Measurements from ENCODE around the gene HBA2.
"Not testable (repeated sequence)": the region's sequence is repeated elsewhere in the genome, so short reads cannot be mapped to it uniquely, and the experiment has no call there.

HBA2 gene

DNA sequence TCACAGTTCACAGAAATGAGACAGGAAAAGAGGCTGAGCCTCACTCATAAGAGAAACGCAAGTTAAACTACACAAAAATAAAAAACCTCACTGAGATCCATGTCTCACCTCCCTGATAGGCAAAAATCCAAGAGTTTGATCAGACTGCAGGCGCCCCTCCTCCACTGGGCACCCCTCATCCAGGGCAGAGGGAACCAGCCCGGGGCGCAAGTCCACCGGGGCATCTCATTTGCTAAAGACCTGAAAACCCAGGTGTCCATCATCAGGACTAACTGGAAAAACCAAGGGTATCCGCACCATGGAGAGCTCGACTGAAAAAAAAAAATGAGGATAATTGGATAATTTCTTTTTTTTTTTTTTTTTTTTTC, 17.7 kb upstream of the HBA2 start:
- DNase-seq (ENCODE audit: low read depth, low spot score) = no peak

DNA sequence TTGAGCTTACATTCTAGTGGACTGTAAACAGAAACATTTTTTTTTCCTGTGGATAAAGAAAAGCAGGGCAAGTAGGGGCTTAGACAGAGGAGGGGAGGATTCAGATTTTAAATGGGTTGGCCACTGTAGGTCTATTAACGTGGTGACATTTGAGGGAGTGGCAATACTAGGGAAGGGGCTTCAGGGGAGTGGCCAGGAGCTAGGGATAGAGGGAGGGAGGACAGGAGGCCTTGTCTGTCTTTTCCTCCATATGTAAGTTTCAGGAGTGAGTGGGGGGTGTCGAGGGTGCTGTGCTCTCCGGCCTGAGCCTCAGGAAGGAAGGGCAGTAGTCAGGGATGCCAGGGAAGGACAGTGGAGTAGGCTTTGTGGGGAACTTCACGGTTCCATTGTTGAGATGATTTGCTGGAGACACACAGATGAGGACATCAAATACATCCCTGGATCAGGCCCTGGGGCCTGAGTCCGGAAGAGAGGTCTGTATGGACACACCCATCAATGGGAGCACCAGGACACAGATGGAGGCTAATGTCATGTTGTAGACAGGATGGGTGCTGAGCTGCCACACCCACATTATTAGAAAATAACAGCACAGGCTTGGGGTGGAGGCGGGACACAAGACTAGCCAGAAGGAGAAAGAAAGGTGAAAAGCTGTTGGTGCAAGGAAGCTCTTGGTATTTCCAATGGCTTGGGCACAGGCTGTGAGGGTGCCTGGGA, 13.4 kb upstream of the HBA2 start:
- DNase-seq (ENCODE audit: low read depth, low spot score) = no peak

DNA sequence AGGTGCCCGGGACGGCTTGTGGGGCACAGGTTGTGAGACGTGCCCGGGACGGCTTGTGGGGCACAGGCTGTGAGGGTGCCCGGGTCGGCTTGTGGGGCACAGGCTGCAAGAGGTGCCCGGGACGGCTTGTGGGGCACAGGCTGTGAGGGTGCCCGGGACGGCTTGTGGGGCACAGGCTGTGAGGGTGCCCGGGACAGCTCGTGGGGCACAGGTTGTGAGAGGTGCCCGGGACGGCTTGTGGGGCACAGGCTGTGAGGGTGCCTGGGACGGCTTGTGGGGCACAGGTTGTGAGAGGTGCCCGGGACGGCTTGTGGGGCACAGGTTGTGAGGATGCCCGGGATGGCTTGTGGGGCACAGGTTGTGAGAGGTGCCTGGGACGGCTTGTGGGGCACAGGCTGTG, 12.4 kb upstream of the HBA2 start:
- not testable (repeated sequence) for DNase-seq (ENCODE audit: low read depth, low spot score)

DNA sequence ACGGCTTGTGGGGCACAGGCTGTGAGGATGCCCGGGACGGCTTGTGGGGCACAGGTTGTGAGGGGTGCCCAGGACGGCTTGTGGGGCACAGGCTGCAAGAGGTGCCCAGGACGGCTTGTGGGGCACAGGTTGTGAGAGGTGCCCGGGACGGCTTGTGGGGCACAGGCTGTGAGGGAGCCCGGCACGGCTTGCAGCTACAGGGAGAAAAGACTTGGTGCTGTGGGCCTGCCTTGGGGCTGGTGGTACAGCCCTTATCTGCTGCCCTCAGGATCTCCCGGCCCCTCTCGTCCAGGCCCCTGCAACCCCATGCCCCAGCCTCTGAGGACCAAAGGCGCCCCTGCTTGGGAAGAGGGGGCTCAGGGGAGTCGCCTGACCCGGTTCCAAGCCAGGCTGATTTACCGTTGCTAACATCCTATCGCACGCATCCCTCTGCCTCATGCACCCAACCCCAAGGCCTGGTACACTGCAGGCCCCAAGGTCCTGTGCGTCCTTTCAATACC, 11.9 kb upstream of the HBA2 start:
- no peak for DNase-seq (ENCODE audit: low read depth, low spot score)

DNA sequence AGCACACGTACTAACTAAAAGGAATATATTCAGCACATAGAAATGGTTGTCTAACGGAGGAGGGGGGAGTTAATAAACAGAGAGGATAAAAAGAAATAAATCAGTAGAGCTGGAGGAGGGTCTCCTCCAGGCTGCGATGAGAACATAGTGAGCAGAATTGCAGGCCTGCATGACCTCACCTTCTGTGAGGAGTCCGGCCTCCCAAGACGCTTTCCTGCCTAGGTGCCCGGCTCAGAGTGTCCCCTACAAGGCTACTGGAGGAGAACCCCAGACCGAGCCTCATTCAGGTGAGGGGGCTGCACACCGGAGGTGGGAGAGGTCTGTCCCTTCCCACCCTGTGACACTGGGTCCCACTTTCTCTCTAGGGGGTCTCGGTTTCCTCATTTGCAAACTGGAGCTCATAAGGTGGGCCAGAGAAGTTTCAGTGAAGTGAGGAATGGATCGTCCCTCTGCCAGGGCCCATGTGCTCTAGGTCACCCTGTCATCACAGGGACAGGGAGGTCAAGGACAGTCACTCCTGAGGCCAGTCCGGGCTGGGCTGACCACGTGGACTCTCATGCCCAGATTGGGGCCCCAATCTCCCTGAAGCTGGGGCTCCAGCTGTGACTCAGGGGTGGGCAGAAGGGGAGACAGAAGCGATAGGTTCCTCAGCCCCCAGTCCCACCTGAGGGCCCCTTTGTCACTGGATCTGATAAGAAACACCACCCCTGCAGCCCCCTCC, 10.2 kb upstream of the HBA2 start:
- DNase-seq (ENCODE audit: low read depth, low spot score) = no peak

DNA sequence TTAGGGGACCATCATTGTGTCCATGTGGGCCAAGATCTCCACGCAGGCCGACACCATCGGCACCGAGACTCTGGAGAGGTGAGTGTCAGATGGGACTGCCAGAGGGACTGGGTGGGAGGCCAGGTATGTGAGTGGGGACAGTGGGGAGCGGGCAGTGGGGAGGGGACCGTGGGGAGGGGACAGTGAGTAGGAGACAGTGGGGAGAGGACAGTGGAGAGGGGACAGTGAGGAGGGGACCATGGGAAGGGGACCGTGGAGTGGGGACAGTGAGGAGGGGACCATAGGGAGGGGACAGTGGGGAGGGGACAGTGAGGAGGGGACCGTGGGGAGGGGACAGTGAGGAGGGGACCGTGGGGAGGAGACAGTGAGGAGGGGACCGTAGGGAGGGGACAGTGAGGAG, 9.5 kb upstream of the HBA2 start:
- not testable (repeated sequence) for DNase-seq (ENCODE audit: low read depth, low spot score)

DNA sequence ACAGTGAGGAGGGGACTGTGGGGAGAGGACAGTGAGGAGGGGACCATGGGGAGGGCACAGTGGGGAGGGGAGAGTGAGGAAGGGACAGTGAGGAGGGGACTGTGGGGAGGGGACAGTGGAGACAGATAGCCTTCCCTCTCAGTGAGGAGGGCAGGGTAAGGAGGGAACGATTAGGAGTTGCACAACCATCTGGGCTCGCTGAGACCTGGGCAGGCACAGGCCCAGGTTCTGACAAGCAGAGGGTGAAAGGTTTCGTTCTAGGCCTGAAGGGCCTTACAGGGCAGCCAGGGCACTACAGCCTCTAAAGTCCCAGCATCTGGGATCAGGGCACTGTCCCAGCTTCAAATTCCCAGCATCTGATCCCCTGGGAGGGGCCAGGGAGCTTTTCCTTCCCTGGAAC, 9.0 kb upstream of the HBA2 start:
- not testable (repeated sequence) for DNase-seq (ENCODE audit: low read depth, low spot score)

DNA sequence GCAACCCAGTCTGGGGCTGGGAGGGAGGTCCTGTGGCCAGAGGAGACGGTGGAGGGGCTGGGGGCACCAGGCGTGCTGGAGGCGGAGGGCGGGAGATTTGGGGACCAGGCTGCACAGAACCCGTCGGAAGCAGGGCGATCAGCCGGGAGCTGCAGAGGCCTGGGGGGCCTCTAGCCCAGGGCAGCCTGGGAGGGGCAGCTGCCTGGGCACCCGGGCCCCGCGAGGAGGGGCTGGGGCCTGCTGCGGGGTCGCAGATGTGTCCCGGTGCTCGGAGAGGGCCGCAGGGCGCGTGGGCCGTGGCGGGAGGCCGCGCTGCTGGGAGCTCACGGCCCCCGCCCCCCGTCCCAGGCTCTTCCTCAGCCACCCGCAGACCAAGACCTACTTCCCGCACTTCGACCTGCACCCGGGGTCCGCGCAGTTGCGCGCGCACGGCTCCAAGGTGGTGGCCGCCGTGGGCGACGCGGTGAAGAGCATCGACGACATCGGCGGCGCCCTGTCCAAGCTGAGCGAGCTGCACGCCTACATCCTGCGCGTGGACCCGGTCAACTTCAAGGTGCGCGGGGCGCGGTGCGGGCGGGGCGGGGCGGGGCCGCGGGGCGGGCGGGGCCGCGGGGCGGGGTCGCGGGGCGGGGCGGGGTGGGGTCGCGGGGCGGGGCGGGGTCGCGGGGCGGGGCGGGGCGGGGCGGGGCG, 8.4 kb upstream of the HBA2 start:
- DNase-seq (ENCODE audit: low read depth, low spot score) = not testable (repeated sequence)

DNA sequence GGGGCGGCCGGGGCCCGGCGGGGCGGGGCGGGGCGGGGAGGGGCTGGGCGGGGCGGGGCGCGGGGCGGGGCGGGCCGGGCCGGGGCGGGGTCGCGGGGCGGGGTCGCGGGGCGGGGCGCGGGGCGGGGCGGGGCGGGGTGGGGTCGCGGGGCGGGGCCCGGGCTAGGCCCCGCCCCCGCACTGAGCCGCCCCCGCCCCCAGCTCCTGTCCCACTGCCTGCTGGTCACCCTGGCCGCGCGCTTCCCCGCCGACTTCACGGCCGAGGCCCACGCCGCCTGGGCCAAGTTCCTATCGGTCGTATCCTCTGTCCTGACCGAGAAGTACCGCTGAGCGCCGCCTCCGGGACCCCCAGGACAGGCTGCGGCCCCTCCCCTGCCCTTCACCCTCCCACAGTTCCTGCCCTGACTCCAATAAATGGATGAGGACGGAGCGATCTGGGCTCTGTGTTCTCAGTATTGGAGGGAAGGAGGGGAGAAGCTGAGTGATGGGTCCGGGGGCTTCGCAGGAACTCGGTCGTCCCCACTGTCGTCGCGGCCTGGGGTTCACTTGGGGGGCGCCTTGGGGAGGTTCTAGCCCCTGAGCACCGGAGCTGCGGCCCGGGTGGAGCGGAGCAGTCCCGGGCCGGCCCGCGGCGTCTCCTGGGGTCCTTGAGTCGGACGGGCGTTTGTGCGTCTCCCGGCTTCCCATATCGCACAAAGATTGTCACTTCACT, 7.7 kb upstream of the HBA2 start:
- DNase-seq (ENCODE audit: low read depth, low spot score) = no peak

DNA sequence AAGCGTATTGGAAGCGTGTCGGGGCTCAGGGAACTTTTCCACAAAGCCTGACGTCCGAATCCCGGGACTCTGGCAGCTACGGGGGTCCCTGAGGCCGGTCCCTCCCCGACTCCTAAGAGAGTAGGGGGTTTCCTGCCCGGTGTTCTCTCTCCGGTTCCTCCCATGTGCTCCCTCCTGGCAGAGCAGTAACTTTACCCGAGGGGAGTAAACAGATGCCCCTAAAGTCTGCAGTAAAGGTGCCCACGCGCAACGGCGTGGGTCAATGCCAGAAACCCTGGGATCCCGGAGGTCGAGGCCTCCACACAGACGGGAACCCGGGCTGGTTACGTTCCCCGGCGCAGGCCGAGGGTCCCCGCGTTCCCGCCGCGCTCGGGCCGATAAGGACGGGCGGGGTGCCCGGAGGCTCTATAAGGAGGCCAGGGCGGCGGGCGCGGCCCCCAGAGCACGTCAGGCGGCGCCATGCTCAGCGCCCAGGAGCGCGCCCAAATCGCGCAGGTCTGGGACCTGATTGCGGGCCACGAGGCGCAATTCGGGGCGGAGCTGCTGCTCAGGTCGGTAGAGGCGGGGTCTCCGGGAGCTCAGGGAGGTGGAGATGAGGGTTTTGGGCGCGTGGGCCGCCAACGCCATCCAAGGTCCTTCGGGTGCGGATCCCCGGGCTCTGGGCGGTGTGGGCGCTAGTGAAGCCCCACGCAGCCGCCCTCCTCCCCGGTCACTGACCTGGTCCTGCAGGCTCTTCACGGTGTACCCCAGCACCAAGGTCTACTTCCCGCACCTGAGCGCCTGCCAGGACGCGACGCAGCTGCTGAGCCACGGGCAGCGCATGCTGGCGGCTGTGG, 6.9 kb upstream of the HBA2 start, which contains the start of gene HBM:
HBM (plus strand) TSS at position 440 of the 836 bp plus-strand sequence; CDS start at position 460, 20 bp downstream.
- no peak for DNase-seq (ENCODE audit: low read depth, low spot score)

DNA sequence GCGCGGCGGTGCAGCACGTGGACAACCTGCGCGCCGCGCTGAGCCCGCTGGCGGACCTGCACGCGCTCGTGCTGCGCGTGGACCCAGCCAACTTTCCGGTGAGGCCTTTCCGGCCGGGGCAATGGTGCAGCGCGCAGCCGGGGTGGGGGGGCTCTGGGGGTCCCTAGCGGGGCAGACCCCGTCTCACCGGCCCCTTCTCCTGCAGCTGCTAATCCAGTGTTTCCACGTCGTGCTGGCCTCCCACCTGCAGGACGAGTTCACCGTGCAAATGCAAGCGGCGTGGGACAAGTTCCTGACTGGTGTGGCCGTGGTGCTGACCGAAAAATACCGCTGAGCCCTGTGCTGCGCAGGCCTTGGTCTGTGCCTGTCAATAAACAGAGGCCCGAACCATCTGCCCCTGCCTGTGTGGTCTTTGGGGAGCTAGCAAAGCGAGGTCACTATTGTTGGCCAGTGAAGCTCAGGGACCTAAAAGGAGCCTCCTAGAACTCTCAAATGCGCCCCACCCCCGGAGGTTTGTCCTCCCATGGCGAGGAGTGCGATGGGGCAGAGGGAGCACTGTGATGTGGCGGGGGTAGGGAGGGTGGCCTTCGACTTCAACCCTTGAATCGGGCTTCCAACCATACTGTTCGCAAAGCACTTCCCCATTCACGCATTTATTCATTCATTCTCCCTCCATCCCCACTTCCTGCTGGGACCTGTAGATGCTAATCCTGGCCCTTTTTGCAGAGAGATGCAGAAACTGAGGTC, 6.1 kb upstream of the HBA2 start:
- DNase-seq (ENCODE audit: low read depth, low spot score) = no peak

DNA sequence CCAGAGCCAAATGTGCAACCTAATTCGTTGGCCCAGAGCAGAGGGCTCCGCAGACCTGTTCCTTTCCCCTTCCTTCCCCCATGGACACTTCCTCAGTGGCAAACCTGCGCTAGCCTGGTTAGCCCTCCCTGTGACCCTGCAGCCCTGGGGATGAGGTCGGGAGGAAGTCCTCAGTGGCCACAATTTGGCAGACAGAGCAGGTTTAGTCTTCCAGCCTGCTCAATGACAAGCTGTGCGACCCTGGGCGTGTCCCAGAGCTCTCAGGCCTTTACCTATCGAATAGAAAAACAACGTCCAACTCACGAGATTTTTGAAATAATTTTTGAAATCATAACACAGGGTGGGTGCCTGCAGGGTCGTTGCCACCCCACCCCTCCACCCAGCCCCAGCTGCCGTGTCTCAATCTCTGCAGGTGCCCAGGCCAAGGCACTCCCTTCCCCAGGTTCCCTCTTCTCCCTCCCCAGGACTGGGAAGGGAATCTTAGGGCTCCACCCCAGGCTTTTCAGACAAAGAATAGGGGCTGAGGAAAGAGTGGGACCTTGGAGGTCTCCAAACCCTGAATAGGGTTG, 5.5 kb upstream of the HBA2 start:
- no peak for DNase-seq (ENCODE audit: low read depth, low spot score)

DNA sequence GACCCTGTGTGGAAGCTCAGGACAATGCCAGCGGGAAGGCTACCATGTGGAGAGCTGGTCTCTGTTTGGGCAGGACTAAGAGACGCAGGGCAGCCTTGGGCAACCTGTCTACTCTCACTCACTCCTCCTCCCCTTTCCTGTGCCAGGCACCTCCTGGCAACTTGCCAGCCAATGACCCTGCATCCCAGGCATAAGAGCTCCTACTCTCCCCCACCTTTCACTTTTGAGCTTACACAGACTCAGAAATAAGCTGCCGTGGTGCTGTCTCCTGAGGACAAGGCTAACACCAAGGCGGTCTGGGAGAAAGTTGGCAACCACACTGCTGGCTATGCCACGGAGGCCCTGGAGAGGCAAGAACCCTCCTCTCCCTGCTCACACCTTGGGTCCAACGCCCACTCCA, 4.3 kb upstream of the HBA2 start:
- DNase-seq (ENCODE audit: low read depth, low spot score) = no peak

DNA sequence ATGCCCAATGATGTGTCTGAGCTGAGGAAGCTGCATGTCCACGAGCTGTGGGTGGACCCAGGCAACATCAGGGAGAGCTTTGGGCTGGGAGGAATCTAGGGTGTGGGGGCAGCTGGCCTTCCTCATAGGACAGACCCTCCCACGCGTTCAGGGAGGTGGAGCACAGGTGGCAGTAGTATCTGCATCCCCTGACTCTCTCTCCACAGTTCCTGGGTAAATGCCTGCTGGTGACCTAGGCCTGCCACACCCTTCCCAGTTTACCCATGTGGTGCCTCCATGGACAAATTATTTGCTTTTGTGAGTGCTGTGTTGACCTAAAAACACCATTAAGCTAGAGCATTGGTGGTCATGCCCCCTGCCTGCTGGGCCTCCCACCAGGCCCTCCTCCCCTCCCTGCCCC, 3.7 kb upstream of the HBA2 start:
- no peak for DNase-seq (ENCODE audit: low read depth, low spot score)

DNA sequence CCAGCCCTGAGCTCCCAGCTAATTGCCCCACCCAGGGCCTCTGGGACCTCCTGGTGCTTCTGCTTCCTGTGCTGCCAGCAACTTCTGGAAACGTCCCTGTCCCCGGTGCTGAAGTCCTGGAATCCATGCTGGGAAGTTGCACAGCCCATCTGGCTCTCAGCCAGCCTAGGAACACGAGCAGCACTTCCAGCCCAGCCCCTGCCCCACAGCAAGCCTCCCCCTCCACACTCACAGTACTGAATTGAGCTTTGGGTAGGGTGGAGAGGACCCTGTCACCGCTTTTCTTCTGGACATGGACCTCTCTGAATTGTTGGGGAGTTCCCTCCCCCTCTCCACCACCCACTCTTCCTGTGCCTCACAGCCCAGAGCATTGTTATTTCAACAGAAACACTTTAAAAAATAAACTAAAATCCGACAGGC, 2.6 kb upstream of the HBA2 start:
- not testable (repeated sequence) for DNase-seq (ENCODE audit: low read depth, low spot score)

DNA sequence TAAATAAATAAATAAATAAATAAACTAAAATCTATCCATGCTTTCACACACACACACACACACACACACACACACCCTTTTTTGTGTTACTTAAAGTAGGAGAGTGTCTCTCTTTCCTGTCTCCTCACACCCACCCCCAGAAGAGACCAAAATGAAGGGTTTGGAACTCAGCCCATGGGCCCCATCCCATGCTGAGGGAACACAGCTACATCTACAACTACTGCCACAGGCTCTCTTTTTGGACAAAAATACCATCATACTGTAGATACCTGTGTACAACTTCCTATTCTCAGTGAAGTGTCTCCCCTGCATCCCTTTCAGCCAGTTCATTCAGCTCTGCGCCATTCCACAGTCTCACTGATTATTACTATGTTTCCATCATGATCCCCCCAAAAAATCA, 1.9 kb upstream of the HBA2 start:
- no peak for DNase-seq (ENCODE audit: low read depth, low spot score)

DNA sequence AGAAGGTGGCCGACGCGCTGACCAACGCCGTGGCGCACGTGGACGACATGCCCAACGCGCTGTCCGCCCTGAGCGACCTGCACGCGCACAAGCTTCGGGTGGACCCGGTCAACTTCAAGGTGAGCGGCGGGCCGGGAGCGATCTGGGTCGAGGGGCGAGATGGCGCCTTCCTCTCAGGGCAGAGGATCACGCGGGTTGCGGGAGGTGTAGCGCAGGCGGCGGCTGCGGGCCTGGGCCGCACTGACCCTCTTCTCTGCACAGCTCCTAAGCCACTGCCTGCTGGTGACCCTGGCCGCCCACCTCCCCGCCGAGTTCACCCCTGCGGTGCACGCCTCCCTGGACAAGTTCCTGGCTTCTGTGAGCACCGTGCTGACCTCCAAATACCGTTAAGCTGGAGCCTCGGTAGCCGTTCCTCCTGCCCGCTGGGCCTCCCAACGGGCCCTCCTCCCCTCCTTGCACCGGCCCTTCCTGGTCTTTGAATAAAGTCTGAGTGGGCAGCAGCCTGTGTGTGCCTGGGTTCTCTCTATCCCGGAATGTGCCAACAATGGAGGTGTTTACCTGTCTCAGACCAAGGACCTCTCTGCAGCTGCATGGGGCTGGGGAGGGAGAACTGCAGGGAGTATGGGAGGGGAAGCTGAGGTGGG, 657 bp downstream of the HBA2 start:
- not testable (repeated sequence) for DNase-seq (ENCODE audit: low read depth, low spot score)

DNA sequence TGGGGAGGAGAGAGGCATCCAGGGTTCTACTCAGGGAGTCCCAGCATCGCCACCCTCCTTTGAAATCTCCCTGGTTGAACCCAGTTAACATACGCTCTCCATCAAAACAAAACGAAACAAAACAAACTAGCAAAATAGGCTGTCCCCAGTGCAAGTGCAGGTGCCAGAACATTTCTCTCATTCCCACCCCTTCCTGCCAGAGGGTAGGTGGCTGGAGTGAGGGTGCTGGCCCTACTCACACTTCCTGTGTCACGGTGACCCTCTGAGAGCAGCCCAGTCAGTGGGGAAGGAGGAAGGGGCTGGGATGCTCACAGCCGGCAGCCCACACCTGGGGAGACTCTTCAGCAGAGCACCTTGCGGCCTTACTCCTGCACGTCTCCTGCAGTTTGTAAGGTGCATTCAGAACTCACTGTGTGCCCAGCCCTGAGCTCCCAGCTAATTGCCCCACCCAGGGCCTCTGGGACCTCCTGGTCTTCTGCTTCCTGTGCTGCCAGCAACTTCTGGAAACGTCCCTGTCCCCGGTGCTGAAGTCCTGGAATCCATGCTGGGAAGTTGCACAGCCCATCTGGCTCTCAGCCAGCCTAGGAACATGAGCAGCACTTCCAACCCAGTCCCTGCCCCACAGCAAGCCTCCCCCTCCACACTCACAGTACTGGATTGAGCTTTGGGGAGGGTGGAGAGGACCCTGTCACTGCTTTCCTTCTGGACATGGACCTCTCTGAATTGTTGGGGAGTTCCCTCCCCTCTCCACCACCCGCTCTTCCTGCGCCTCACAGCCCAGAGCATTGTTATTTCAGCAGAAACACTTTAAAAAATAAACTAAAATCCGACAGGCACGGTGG, 1.5 kb downstream of the HBA2 start:
- DNase-seq (ENCODE audit: low read depth, low spot score) = not testable (repeated sequence)

Data from smooth muscle cell of the brain vasculature (primary cell).